H1 (cell line): ENCODE results near the gene SLC44A1. TPM values are rescaled to one million over a fixed set of nuclear protein-coding genes. Genes with fewer than 3 reads are reported as not detected.

Experiments used
- CTCF ChIA-PET: fragments of 300-600 bp; sonication (Branson Sonifier 250); formaldehyde crosslinking; loops from one replicate; lab custom pipeline; 2021; ENCODE audit not compliant: partially characterized antibody; lab: Charles Lee
- POLR2A ChIA-PET: fragments of 300-600 bp; sonication (Branson Sonifier 250); formaldehyde crosslinking; loops from one replicate; lab custom pipeline; 2021; ENCODE audit warnings: inconsistent platforms; ENCODE audit not compliant: partially characterized antibody; lab: Charles Lee
- DNase-seq, 2 experiments: peaks; one replicate each; pipeline versions ENCODE4 v3.0.0 to v3.0.0-alpha.2; 2010 to 2022; ENCODE audit warnings: low spot score in 2 of 2, low read depth in 1 of 2, mixed read lengths in 1 of 2
- FAIRE-seq: peaks from 2 replicates; lab custom pipeline; 2011; peaks lifted over from hg19 to GRCh38; lab: Jason Lieb, UNC
- H2AFZ ChIP-seq: 2 replicates; pipeline ENCODE4 v1.8.1; 2012; ENCODE audit warnings: low read length, inconsistent platforms
- H2AK5ac ChIP-seq: 2 replicates; pipeline ENCODE4 v1.6.1; 2013; ENCODE audit warnings: low read depth, low read length
- H2BK120ac ChIP-seq: replicated peaks from 2 replicates; pipeline ENCODE3; 2013; ENCODE audit warnings: low read depth, low read length, inconsistent platforms
- H2BK12ac ChIP-seq: 2 replicates; pipeline ENCODE4 v1.6.1; 2013; ENCODE audit warnings: low read depth, low read length
- H2BK15ac ChIP-seq: 2 replicates; pipeline ENCODE4 v1.6.1; 2013; ENCODE audit warnings: low read length
- H2BK20ac ChIP-seq: 2 replicates; pipeline ENCODE4 v1.6.1; 2013; ENCODE audit warnings: low read length
- H2BK5ac ChIP-seq: 2 replicates; pipeline ENCODE4 v1.6.1; 2013; ENCODE audit warnings: low read depth, low read length
- H3K14ac ChIP-seq: 2 replicates; pipeline ENCODE4 v1.6.1; 2013; ENCODE audit warnings: inconsistent platforms; ENCODE audit not compliant: insufficient read length
- H3K18ac ChIP-seq: 2 replicates; pipeline ENCODE4 v1.6.1; 2013; ENCODE audit warnings: low read length; ENCODE audit errors: extremely low read depth
- H3K23ac ChIP-seq: 2 replicates; pipeline ENCODE4 v1.6.1; 2013; ENCODE audit warnings: inconsistent platforms; ENCODE audit not compliant: insufficient read length
- H3K23me2 ChIP-seq: 2 replicates; pipeline ENCODE4 v1.6.1; 2013; ENCODE audit warnings: low read depth, low read length
- H3K27ac ChIP-seq: 2 replicates; pipeline ENCODE4 v1.6.1; 2011; ENCODE audit warnings: low read depth, low read length, inconsistent platforms
- H3K27me3 ChIP-seq, 4 experiments: replicated peaks in 1 of 4; 1 replicate in 1 of 4; 2 replicates in 3 of 4; pipeline versions ENCODE4 v1.6.1 to v1.8.1; 2011 to 2013; ENCODE audit warnings: low read length in 3 of 4, mild to moderate bottlenecking in 3 of 4, inconsistent platforms in 2 of 4, mixed read lengths in 2 of 4, moderate library complexity in 1 of 4; ENCODE audit not compliant: control insufficient read depth in 3 of 4, insufficient read depth in 3 of 4; ENCODE audit errors: extremely low read depth in 1 of 4
- H3K36me3 ChIP-seq, 4 experiments: 2 replicates each; pipeline versions ENCODE4 v1.6.1 to v1.8.1; 2011 to 2013; ENCODE audit warnings: mild to moderate bottlenecking in 4 of 4, low read length in 3 of 4, moderate library complexity in 2 of 4, control low read depth in 1 of 4, inconsistent platforms in 1 of 4; ENCODE audit not compliant: insufficient read depth in 4 of 4, control insufficient read depth in 2 of 4
- H3K4ac ChIP-seq: replicated peaks from 2 replicates; pipeline ENCODE3; 2013; ENCODE audit warnings: low read length, low read depth, mixed read lengths, inconsistent platforms; ENCODE audit not compliant: insufficient read length
- H3K4me1 ChIP-seq, 4 experiments: replicated peaks in 1 of 4; 1 replicate in 1 of 4; 2 replicates in 3 of 4; pipeline versions ENCODE4 v1.6.1 to v1.8.1; 2011 to 2013; ENCODE audit warnings: low read length in 3 of 4, inconsistent platforms in 2 of 4, mixed read lengths in 1 of 4; ENCODE audit not compliant: insufficient read depth in 4 of 4, control insufficient read depth in 3 of 4
- H3K4me2 ChIP-seq, 2 experiments: 2 replicates each; pipeline versions ENCODE4 v1.6.1 to v1.8.1; 2011 to 2013; ENCODE audit warnings: low read depth in 2 of 2, low read length in 2 of 2, control low read depth in 1 of 2, inconsistent platforms in 1 of 2, mild to moderate bottlenecking in 1 of 2; ENCODE audit not compliant: insufficient read depth in 1 of 2
- H3K4me3 ChIP-seq, 4 experiments: fragments of 200-600, 300-600 bp in 1 of 4; sonication (generic), shearing (Covaris generic), sonication (Bioruptor Twin) in 1 of 4; 2 replicates each; pipeline versions ENCODE4 v1.5.1 to v1.8.1; 2011 to 2016; ENCODE audit warnings: low read length in 4 of 4, low read depth in 3 of 4, control low read depth in 2 of 4, inconsistent platforms in 2 of 4, mild to moderate bottlenecking in 2 of 4, mixed read lengths in 1 of 4, moderate library complexity in 1 of 4; ENCODE audit not compliant: insufficient read depth in 2 of 4; ENCODE audit errors: extremely low read depth in 1 of 4
- H3K56ac ChIP-seq: replicated peaks from 2 replicates; pipeline ENCODE3; 2013; ENCODE audit warnings: low read depth, mild to moderate bottlenecking, mixed read lengths, low read length, inconsistent platforms; ENCODE audit not compliant: insufficient read length
- H3K79me1 ChIP-seq: 2 replicates; pipeline ENCODE4 v1.6.1; 2013; ENCODE audit warnings: low read depth, low read length, control low read depth
- H3K79me2 ChIP-seq, 2 experiments: 2 replicates each; pipeline versions ENCODE4 v1.6.1 to v1.8.1; 2012 to 2013; ENCODE audit warnings: low read length in 2 of 2, mild to moderate bottlenecking in 2 of 2, inconsistent platforms in 1 of 2; ENCODE audit not compliant: insufficient read depth in 2 of 2, control insufficient read depth in 1 of 2
- H3K9ac ChIP-seq, 4 experiments: replicated peaks in 1 of 4; 1 replicate in 1 of 4; 2 replicates in 3 of 4; pipeline versions ENCODE4 v1.6.1 to v1.8.1; 2011 to 2013; ENCODE audit warnings: low read depth in 3 of 4, low read length in 3 of 4, control low read depth in 2 of 4, mild to moderate bottlenecking in 2 of 4, moderate library complexity in 2 of 4, inconsistent platforms in 1 of 4; ENCODE audit errors: extremely low read depth in 1 of 4
- H3K9me3 ChIP-seq, 2 experiments: 2 replicates each; pipeline versions ENCODE4 v1.6.1 to v1.8.1; 2012 to 2013; ENCODE audit warnings: mild to moderate bottlenecking in 2 of 2, moderate library complexity in 2 of 2, control low read depth in 1 of 2, inconsistent platforms in 1 of 2, low read depth in 1 of 2, low read length in 1 of 2, mixed read lengths in 1 of 2; ENCODE audit not compliant: insufficient read depth in 2 of 2
- H4K20me1 ChIP-seq, 2 experiments: replicated peaks in 1 of 2; 2 replicates each; pipeline versions ENCODE3 to v1.8.1; 2011 to 2013; ENCODE audit warnings: inconsistent platforms in 2 of 2, low read length in 2 of 2, mild to moderate bottlenecking in 1 of 2; ENCODE audit not compliant: insufficient read depth in 2 of 2, control insufficient read depth in 1 of 2
- H4K5ac ChIP-seq: 2 replicates; pipeline ENCODE4 v1.6.1; 2013; ENCODE audit warnings: low read length, low read depth, mixed read lengths, inconsistent platforms; ENCODE audit not compliant: insufficient read length
- H4K8ac ChIP-seq: 2 replicates; pipeline ENCODE4 v1.8.0; 2013; ENCODE audit warnings: mild to moderate bottlenecking, moderate library complexity, low read length, inconsistent platforms; ENCODE audit not compliant: insufficient read depth; ENCODE audit errors: extremely low read depth
- H4K91ac ChIP-seq: replicated peaks from 2 replicates; pipeline ENCODE3; 2013; ENCODE audit warnings: low read length, mixed read lengths, inconsistent platforms; ENCODE audit not compliant: insufficient read length
- CHD1 ChIP-seq: IDR thresholded peaks from 2 replicates; pipeline ENCODE4 v1.6.1; 2012; ENCODE audit warnings: low read depth, low read length, improper control_type of control experiment
- WGBS, 2 experiments: shearing (Covaris generic) in 1 of 2; methylation state at CpG; one replicate each; pipeline versions ENCODE4 v1.1.6 to v1.1.7; 2013 to 2015; ENCODE audit warnings: low lambda C conversion rate in 2 of 2, mixed read lengths in 2 of 2, inconsistent platforms in 1 of 2, low coverage in 1 of 2, missing lambda C conversion rate in 1 of 2; ENCODE audit not compliant: insufficient replicate concordance in 2 of 2, insufficient coverage in 1 of 2, insufficient read length in 1 of 2; ENCODE audit errors: extremely low coverage in 1 of 2, missing lambda C conversion rate in 1 of 2; 5-methylcytosine and 5-hydroxymethylcytosine counted together
- polyA plus RNA-seq, 7 experiments: library from polyadenylated mRNA; depleted of rRNA in 3 of 7; stranded (reverse) in 5 of 7; unstranded in 2 of 7; fragments of >200 nt in 5 of 7; fragments of 200-250 nt in 2 of 7; gene quantifications; 1 replicate in 5 of 7; 2 replicates in 1 of 7; 4 replicates in 1 of 7; pipeline versions ENCODE4 v1.2.1 to v1.2.3, GENCODE V29; 2011 to 2013; ENCODE audit warnings: missing spikeins in 2 of 7, mixed read lengths in 2 of 7
- total RNA-seq: library from RNA; stranded (reverse); fragmentation: NEBNext Ultra II Directional; extraction: Animal tissue kit (Norgen Biotek cat#: 25700); gene quantifications from 2 replicates; pipeline ENCODE4 v1.2.1, GENCODE V29; 2021

SLC44A1 gene
- total and polyA plus RNA-seq, 2 of the 8 experiments (the other 6 are each of a cell fraction or from before 2014, with no cell fraction given) = 30.5 to 71.2 TPM

DNA sequence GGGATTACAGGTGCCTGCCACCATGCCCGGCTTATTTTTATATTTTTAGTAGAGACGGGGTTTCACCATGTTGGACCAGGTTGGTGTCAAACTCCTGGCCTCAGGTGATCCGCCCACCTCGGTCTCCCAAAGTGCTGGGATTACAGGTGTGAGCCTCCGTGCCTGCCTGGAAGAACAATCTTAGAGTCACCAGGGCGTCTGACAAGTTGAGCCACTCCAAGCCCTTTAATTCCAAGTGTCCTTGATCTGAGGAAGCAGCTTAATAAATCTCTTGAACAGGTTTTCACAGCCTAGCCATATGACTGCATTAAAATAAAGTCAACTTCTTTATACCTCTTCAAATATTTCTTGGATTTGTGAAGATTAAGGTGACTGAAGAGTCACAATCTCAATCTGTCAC lies 31.5 kb downstream of the SLC44A1 start:
- H3K36me3 ChIP-seq = no peaks in the 10 kb centered on the region; a peak in 1 of 8 replicates
- no peak overlapping the region for H3K23ac ChIP-seq
- no peak overlapping the region for H3K4ac ChIP-seq
- no peak overlapping the region for H3K4me3 ChIP-seq
- no peaks in the 10 kb centered on the region for H3K9me3 ChIP-seq
- H3K27me3 ChIP-seq = no peaks in the 10 kb centered on the region
- no peak overlapping the region for H2BK20ac ChIP-seq
- DNase-seq (no peak), FAIRE-seq (no peak)
- H4K5ac ChIP-seq = no peak overlapping the region
- 89% methylated on average over 6 of the region's 6 CpGs; no CpG with 5 or more reads in 1 of the 2 experiments for WGBS, 2 experiments
- CTCF ChIA-PET = interaction anchor here (1.0 kb wide), 1 partner anchor 8 kb away, joined by 6 read pairs; no protein-coding TSS in a partner anchor
- H4K91ac ChIP-seq = no peak overlapping the region
- peaks cover 0 to 5% (median 2%) of the 10 kb centered on the region in 4 experiments; a peak in 2 of 7 replicates for H3K4me1 ChIP-seq
- no peak overlapping the region for H2BK12ac ChIP-seq
- POLR2A ChIA-PET = interaction anchor here (0.7 to 1.2 kb wide), 3 partner anchors 12 to 31 kb away, joined by 3 read pairs; no protein-coding TSS in a partner anchor
- H2BK5ac ChIP-seq = no peak overlapping the region
- H3K18ac ChIP-seq = no peak overlapping the region
- no peaks in the 10 kb centered on the region; the same call in 1 of the 2 replicates for H3K79me1 ChIP-seq
- H3K79me2 ChIP-seq = peaks cover 0 to 78% of the 10 kb centered on the region in 2 experiments; a peak in 3 of 4 replicates
- no peak overlapping the region for H3K56ac ChIP-seq
- no peak overlapping the region for H3K14ac ChIP-seq
- no peaks in the 10 kb centered on the region for H3K23me2 ChIP-seq
- no peak overlapping the region for H4K8ac ChIP-seq
- H2BK15ac ChIP-seq = no peak overlapping the region
- no peak overlapping the region for H3K27ac ChIP-seq
- H2AFZ ChIP-seq = no peak overlapping the region
- no peak overlapping the region for H3K4me2 ChIP-seq
- no peak overlapping the region for H2BK120ac ChIP-seq
- no peak overlapping the region for H2AK5ac ChIP-seq
- H4K20me1 ChIP-seq = no peaks in the 10 kb centered on the region
- H3K9ac ChIP-seq = no peak overlapping the region
- TF ChIP-seq CHD1 = no peak
